ENCODE data around the gene ENDOU. TPM values are rescaled to one million over a fixed set of nuclear protein-coding genes. Genes with fewer than 3 reads are reported as not detected.

ENDOU gene
- total RNA-seq, 2 experiments from 2014 or later, result 0.08 TPM; not detected in 1

Other genes with a start within 250 kb of the ENDOU start
- 10 to 100 TPM; 58.7 to 61.8 TPM for gene RPAP3, start 19.5 kb downstream of the ENDOU start, total RNA-seq
- under 1 TPM; 0.27 to 0.54 TPM for gene RAPGEF3, start 33.4 kb upstream of the ENDOU start, total RNA-seq
- 1 to 10 TPM; 5.4 to 6.0 TPM for gene SLC48A1, start 47.7 kb upstream of the ENDOU start, total RNA-seq
- 100 to 1,000 TPM; 233 to 246 TPM for gene HDAC7, start 94.4 kb upstream of the ENDOU start, total RNA-seq
- 10 to 100 TPM; 55.8 TPM for gene VDR, start 179.5 kb upstream of the ENDOU start, total RNA-seq
- 100 to 1,000 TPM; 158 to 168 TPM for gene TMEM106C, start 238.1 kb upstream of the ENDOU start, total RNA-seq